COLO668 (cell line): ENCODE results near the gene CRTC1.
A peak's percentile ranks its signal among the peaks of the same experiment; 100 is the strongest.
"Not testable (repeated sequence)": the region's sequence is repeated elsewhere in the genome, so short reads cannot be mapped to it uniquely, and the experiment has no call there.

Experiments used
- DNase-seq: peaks from one replicate; lab custom pipeline; 2025; ENCODE audit not compliant: unreplicated experiment; lab: John Stamatoyannopoulos, UW

CRTC1 gene

DNA sequence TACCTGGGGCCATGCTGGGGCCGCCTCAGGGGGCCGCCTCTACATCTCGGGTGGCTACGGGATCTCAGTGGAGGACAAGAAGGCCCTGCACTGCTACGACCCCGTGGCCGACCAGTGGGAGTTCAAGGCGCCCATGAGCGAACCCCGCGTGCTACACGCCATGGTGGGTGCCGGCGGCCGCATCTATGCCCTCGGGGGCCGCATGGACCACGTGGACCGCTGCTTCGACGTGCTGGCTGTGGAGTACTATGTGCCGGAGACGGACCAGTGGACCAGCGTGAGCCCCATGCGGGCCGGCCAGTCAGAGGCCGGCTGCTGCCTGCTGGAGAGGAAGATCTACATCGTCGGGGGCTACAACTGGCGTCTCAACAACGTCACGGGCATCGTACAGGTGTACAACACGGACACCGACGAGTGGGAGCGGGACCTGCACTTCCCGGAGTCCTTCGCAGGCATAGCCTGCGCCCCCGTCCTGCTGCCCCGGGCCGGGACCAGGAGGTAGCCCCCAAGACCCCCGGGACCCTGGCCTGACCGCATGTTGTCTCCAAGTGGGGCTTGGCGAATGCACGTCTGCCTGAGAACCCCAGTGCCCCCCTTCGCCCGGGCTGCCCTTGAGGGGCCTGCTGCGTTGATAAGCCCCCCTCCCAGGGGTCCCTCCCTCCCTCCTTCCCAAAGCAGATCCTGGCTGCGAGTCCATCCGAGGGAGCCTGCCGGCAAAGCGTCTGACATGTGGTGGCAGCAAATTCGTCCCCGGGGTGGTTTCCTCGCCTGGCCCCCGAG is 14.5 kb upstream of the CRTC1 start:
- no peak for DNase-seq

DNA sequence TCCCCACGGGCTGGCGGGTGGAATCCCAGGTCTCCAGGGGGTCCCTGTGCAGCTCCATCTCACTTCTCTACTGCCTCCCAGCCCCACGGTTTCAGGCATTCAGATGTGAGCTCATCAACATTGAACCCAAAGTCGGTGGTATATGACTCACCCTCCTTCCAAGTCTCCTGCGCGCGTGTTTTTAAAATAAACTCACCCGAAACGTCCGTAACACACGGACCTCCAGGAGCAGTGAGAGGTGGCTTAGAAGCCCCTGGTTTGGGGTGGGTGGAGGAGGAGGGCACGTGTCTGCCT is 14.0 kb upstream of the CRTC1 start:
- no peak for DNase-seq

GRCh38 chr19:18669883-18670282 is 13.6 kb upstream of the CRTC1 start:
- no peak for DNase-seq

DNA sequence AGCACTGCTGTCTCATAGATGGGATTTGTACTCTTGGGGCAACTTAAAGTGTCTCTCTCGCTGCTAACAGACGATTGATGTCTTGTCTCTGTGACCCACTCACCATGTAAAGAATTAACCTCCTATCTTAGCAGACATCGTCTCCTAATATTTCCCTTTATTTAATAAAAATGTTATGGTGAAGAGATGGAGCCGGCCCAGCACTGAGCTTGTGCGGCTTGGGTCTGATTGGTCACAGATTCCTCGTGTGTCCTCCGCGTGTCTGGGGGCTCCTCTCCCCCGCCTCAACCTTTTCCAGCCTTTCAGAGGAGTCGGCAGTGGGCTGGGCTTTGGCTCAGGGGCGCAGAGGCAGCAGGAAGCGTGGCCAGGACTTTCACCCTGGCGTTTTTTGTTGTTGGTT is 13.2 kb upstream of the CRTC1 start:
- DNase-seq = no peak

DNA sequence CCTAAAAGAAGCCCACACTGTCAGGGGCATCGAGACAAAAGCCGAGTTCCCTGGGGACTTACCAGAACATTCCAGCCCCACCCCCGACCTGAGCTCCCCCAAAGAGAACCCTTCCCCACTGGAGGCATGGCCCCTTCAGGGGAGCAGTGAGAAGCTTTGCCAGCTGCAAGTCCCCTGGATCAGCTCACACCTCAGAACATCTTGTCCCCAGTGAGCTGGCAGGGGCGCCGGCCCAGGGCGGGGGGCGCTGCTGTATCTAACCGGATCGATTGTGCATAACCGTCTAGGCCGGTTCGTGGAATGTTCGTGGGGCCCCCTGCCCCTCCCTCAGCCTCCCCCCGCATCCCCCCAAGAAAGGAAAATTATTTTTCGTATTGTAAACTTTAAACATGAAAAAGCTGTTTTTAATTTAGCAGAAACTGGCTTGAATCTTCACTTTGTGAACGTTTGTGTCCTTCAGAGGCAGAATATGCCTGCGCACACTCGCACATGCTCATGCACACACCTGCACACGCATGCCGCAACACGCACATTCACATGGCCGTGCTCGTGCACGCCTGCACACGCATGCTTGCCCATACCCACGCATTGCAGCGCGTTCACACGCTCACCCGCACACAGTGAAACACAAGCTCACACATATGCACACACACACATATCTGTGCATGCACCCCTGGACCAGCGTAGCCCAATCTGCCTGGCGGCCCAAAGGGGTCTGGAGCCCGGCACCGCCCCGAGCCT is 12.0 kb upstream of the CRTC1 start:
- no peak for DNase-seq

DNA sequence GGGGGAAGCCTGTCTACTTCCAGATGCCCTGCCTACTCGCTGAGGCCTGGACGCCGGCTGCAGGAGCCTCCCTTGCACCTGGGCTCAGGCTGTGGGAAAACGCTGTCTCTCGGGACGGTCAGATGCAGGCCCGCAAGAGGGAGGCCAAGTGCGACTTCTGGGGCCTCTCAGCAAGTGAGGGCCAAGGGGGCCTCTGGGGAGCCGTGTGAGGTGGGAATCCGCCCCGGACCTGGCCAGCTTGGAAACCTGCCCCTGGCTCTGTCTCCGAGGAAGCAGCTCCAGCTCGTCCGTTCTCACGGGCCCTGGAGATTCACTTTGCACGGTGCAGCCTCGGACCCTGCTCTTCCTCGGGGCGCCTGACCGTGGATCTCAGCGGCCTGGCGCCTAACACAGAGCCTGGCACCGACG is 11.4 kb upstream of the CRTC1 start:
- DNase-seq = no peak

DNA sequence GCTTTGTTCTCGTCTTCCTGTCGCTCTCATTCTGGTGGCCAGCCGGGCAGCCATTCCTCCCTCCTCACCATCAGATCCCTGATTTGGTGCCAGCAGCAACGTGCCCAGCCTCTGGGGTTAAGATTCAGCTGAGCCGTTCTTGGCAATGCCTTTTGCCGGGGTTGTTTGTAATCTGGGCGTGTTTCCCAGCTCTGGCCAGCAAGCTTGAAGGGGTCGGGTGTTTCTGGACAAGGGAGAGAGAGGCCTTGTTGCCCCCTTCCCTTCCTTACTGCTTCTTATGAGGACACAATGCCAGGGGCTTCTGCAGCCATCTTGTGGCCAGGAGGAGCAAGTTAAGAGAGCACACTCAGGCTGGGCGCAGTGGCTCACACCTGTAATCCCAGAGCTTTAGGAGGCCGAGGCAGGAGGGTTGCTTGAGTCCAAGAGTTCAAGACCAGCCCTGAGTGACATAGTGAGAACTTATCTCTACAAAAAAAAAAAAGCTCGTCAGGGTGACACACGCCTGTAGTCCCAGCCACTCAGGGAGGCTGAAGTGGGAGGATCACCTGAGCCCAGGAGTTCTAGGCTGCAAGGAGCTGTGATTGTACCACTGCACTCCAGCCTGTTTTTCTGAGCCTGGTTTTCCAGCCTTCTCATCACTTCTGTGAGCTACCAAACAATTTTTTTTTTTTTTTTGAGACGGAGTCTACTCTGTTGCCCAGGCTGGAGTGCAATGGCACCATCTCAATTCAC is 10.7 kb upstream of the CRTC1 start:
- no peak for DNase-seq

DNA sequence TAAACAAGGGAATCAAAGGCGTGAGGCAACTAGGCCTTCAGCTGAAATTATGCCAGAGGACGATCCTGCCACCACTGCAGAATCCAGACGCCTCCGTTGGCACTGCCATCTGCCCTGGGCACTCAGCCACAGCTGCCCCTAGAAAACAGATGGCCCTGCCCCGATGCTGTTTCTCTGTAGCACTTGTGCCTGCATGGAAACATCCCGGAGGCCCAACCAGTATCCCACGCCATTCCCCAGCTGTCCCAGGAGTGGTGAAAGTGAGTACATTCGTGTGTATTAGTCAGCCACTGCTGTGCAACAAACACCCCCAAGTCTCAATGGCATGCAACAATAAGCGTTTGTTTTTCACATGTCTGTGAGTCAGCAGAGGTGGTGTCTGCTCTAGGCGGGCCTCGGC is 8.9 kb upstream of the CRTC1 start:
- no peak for DNase-seq

GRCh38 chr19:18675779-18676178 is 7.7 kb upstream of the CRTC1 start:
- DNase-seq = no peak

DNA sequence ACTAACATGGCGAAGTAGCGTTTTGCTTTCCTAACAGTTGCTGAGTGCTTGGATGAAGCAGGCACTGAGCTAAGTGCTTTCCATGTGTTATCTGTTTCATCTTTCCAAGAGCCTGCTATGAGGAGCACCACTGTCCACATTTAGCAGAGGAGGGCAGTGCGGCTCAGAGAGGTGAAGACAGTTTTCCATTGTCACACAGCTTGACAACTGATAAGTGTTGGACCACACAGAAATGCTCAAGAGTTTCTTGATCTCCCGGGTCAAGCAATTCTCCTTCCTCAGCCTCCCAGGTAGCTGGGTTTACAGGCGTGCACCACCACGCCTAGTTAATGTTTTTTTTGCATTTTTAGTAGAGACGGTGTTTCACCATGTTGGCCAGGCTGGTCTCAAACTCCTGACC is 6.8 kb upstream of the CRTC1 start:
- DNase-seq = no peak

DNA sequence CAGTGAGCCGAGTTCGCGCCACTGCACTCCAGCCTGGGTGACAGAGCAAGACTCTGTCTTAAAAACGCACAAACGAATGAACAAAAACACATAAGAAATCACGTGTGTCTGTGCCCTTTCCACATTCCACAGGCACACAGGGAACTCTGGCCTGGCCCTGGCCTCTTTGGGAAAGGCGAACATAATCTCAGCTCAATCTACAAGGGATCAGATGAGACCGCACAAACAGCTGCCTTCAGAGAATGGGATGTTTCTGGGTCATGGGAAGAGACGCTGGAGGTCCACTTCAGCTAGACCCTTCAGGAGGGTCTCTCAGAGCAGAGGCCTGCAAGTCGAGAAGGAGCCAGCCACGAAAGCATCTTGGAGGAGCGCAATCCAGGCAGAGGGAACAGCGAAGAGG is 6.3 kb upstream of the CRTC1 start:
- DNase-seq = no peak

DNA sequence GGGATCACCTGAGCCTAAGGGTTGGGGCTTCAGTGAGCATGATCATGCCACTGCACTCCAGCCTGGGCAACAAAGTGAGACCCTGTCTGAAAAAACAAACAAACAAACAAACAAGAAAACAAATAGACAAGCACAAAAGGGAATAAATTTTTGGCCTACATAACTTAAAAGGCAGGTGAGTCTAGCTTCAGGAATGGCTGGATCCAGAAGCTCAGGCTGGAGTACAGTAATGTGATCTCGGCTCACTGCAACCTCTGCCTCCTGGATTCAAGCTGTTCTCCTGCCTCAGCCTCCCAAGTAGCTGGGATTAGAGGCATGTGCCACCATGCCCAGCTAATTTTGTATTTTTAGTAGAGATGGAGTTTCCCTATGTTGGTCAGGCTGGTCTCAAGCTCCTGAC is 3.3 kb upstream of the CRTC1 start:
- DNase-seq = not testable (repeated sequence)

GRCh38 chr19:18682807-18683108 is 722 bp upstream of the CRTC1 start:
- no peak for DNase-seq

DNA sequence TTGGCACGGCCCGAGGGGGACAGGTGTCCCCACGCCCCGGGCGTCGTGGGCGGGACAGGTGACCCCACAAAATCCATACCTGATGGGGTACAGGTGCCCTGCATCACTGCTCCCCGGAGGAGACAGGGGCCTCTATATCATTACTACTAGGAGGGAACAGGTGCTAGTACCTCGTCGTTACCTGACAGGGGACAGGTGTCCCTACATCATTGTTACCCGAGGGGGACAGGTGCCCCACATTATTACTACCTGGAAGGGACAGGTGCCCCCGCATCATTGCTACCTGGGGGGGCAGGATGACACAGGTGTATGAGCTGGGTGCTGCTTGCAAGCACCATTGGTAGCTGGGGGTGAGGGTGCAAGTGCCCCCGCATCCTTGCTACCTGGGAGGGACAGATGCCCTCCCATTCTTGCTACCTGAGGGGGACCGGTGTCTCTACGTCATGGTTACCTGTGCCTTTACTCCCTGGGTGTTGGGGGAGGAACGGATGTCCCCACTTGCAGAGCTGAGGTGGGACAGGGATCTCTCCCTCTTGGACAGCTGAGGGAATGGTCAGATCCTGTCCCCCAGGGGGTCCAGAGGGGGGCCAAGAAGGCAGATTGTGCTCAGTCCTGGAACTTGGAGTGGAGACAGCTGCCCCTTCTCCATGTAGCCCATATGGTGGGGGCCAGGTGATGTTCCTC is 620 bp downstream of the CRTC1 start:
- DNase-seq = peak; percentile 61

DNA sequence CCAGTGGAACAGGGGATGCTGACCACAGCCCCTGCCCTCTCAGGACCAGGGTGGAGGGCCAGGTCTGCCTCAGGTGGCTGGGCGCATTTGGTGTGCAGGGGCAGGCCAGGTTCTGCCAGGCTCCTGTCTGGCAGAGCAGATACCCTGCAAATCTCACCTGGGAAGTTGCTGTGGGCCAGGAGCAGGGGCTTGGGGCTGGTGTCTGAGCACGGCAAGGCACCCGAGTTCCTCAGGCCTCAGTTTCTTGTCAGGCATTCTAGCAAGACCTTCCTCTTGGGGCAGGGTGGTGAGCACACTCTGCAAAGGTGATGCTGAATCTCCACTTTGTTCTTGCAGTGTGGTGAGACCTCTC is 1.1 kb downstream of the CRTC1 start:
- no peak for DNase-seq

DNA sequence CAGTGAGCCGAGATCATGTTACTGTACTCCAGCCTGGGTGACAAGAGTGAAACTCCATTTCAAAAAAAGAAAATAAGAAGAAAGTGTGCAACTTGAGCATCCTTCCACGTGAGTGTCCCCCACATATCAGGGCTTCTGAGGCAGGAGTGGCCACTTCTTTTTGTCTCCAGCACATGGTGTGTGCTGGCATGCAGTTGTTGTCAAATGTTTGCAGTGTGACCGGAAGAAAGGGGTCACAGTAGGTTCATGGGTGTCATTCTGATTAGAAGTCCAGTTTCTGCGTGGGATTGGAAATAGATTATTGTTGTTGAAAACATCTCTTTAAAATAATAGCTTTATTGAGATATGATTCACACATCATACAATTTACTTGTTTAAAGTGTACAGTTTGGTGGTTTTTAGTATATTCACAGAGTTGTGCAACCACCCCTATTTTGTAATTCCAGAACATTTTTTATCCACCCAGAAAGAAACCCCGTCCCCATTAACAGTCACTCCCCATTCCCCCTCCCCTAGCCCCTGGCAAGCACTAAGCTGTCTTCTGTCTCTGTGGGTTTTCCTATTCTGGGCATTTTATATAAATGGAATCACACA is 2.2 kb downstream of the CRTC1 start:
- no peak for DNase-seq

DNA sequence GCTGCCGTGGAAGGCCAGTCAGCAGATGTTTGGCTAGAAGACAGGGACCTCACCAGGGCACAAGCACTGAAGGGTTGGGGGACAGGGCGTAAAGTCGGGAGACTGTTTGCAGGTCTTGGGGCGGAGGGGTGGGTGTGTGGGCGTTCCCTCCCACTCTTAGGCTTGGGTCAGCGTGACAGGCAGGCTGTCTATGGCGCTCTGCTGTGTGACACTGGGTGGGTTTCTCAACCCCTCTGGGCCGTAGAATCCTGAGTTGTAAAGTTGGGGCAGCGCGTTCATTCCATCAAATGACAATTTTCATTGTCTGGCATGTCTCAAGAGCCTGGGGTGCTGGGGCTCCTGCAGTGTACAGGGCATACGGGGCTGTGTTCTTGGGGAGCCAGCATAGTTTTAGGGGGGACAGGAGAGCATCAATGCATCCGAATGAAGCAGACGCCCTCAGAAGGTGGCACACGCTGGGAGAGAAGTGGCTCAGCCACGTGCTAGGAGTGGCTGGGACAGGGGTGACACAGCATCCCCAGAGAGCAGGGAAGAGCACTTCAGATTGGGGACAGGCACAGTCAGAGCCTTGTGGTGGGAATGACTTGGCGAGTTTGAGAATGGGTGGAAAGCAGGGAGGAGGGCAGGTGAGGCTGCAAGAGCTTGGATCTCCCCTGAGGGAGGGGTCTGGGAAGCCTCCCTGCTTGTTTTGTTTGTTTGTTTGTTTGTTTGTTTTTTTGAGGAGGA is 4.4 kb downstream of the CRTC1 start:
- DNase-seq = no peak

DNA sequence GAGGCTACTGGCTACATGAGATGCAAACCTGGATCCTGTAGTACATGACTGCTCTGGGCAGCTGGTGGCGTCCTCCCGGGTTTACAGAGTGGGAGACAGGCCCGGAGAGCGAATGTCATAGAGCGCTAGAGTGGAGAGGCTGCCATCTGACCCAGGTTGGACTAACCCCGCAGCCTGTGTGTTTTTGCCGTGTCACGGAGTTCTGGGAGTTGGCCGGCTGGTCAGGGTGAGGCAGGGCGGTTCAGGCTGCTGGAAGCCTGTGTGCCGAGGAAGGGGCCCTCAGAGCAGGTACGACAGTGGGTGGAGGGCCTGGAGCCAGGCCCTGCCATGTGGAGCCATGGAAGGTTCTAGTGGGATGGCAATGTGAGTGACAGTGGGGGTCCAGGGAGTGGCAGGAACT is 12.5 kb downstream of the CRTC1 start:
- peak; percentile 80 for DNase-seq

GRCh38 chr19:18697680-18698079 is 14.2 kb downstream of the CRTC1 start:
- DNase-seq = peak; percentile 97

DNA sequence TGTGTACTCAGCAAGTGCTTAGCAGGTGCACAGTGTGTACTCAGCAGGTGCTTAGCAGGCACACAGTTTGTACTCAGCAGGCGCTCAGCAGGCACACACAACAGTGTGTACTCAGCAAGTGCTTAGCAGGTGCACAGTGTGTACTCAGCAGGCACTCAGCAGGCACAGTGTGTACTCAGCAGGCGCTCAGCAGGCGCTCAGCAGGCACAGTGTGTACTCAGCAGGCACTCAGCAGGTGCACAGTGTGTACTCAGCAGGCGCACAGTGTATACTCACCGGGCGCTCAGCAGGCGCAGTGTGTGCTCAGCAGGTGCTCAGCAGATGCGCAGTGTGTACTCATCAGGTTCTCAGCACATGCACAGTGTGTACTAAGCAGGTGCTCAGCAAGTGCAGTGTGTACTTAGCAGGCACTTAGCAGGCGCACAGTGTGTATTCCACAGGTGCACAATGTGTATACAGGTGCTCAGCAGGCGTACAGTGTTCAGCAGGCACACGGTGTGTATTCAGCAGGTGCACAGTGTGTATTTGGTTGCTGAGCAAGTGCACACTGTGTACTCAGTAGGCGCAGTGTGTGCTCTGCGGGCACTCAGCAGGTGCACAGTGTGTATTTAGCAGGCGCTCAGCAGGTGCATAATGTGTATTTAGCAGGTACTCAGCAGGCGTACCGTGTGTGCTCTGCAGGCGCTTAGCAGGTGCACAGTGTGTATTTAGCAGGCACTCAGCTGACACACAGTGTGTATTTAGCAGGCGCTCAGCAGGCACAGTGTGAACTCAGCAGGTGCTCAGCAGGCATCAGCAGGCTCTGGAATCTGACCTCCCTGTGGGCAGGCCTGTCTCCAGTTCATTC is 15.1 kb downstream of the CRTC1 start:
- DNase-seq = peak; percentile 65
